ENCODE measurements around the gene BOC.

Gene BOC

GRCh38 chr3:113238503-113238902 is 27.1 kb downstream of the BOC start:
- TF ChIP-seq CTCF (conservative IDR thresholded peaks at IDR 0.05), result no peak
- no peak overlapping the region for H3K27ac ChIP-seq

GRCh38 chr3:113240841-113241240 is 29.5 kb downstream of the BOC start:
- H3K27ac ChIP-seq, result no peak overlapping the region
- TF ChIP-seq CTCF (conservative IDR thresholded peaks at IDR 0.05), result no peak

GRCh38 chr3:113241292-113242095 is 30.1 kb downstream of the BOC start:
- H3K27ac ChIP-seq, result no peak overlapping the region

GRCh38 chr3:113242096-113242581 is 30.8 kb downstream of the BOC start:
- no peak overlapping the region for H3K27ac ChIP-seq
- no peak for TF ChIP-seq CTCF (conservative IDR thresholded peaks at IDR 0.05)

More at GRCh38 chr3:113241292-113242095, 30.1 kb downstream of the BOC start:
- no peak for TF ChIP-seq CTCF (conservative IDR thresholded peaks at IDR 0.05)

GRCh38 chr3:113243071-113243470 is 31.7 kb downstream of the BOC start:
- no peak overlapping the region for H3K27ac ChIP-seq
- no peak for TF ChIP-seq CTCF (conservative IDR thresholded peaks at IDR 0.05)

GRCh38 chr3:113243846-113244245 is 32.5 kb downstream of the BOC start:
- H3K27ac ChIP-seq, result no peak overlapping the region
- no peak for TF ChIP-seq CTCF (conservative IDR thresholded peaks at IDR 0.05)

GRCh38 chr3:113245761-113246161 is 34.4 kb downstream of the BOC start:
- TF ChIP-seq CTCF (conservative IDR thresholded peaks at IDR 0.05), result no peak
- H3K27ac ChIP-seq, result no peak overlapping the region
